A549 (cell line): Measurements from ENCODE around the gene PIGZ. TPM values are rescaled to one million over a fixed set of nuclear protein-coding genes. Genes with fewer than 3 reads are reported as not detected.

Source experiments
- ATAC-seq, 2 experiments: fragments of 200-7000 bp in 1 of 2; fragments of >200 bp in 1 of 2; cut with Nextera tagmentation in 1 of 2; cut with Tn5 transposase in 1 of 2; 3 replicates each; pipeline versions ENCODE4 v1.8.0 to v1.9.1; 2018 to 2020; ENCODE audit warnings: mild to moderate bottlenecking in 1 of 2, moderate library complexity in 1 of 2
- CTCF ChIA-PET: fragments of 300-600 bp; sonication (Branson Sonifier 250); formaldehyde crosslinking; extraction: SDS; loops from one replicate; lab custom pipeline; 2021; ENCODE audit warnings: antibody characterized with exemption, inconsistent platforms; lab: Yijun Ruan, JAX
- POLR2A ChIA-PET: fragments of 350-600 bp; formaldehyde crosslinking; extraction: SDS; loops from one replicate; lab custom pipeline; 2021; ENCODE audit warnings: antibody characterized with exemption, inconsistent platforms; lab: Yijun Ruan, JAX
- DNase-seq, 2 experiments: peaks; one replicate each; pipeline versions ENCODE4 v3.0.0 to v3.0.0-alpha.2; 2011 to 2016; ENCODE audit warnings: low read depth in 1 of 2, low spot score in 1 of 2
- FAIRE-seq: peaks from 2 replicates; lab custom pipeline; 2011; peaks lifted over from hg19 to GRCh38; lab: Jason Lieb, UNC
- H3K27ac ChIP-seq, 2 experiments: fragments of >200 bp; sonication (Bioruptor Twin); formaldehyde crosslinking; 3 replicates each; pipeline ENCODE4 v1.5.1; 2016 to 2017
- H3K4me1 ChIP-seq: fragments of >200 bp; sonication (Bioruptor Twin); formaldehyde crosslinking; 3 replicates; pipeline ENCODE4 v1.6.1; 2016
- H3K4me2 ChIP-seq: fragments of >200 bp; sonication (Bioruptor Twin); formaldehyde crosslinking; 3 replicates; pipeline ENCODE4 v1.6.1; 2016
- H3K4me3 ChIP-seq: fragments of >200 bp; sonication (Bioruptor Twin); formaldehyde crosslinking; 3 replicates; pipeline ENCODE4 v1.5.1; 2016
- H3K9me3 ChIP-seq: fragments of >200 bp; sonication (Bioruptor Twin); formaldehyde crosslinking; 3 replicates; pipeline ENCODE4 v1.6.1; 2016
- BCL3 ChIP-seq: fragments of >200 bp; sonication (Bioruptor Twin); formaldehyde crosslinking; IDR thresholded peaks from 3 replicates; pipeline ENCODE4 v1.6.1; 2016
- CEBPB ChIP-seq, 2 experiments: fragments of >200 bp in 1 of 2; sonication (Bioruptor Twin) in 1 of 2; formaldehyde crosslinking in 1 of 2; IDR thresholded peaks; 2 replicates each; pipeline ENCODE4 v1.6.1; 2012 to 2016
- CHD2 ChIP-seq: fragments of 150-350 bp; IDR thresholded peaks from 2 replicates; pipeline ENCODE4 v1.6.1; 2014; ENCODE audit warnings: low read length; ENCODE audit not compliant: partially characterized antibody
- CHD4 ChIP-seq: fragments of 200-600 bp; sonication (generic); IDR thresholded peaks from 2 replicates; pipeline ENCODE4 v1.6.1; 2016; ENCODE audit warnings: antibody characterized with exemption, mild to moderate bottlenecking, borderline replicate concordance
- EHF ChIP-seq: fragments of 250-450 bp; sonication (Bioruptor Pico); IDR thresholded peaks from 2 replicates; pipeline ENCODE4 v1.5.0; 2020; ENCODE audit warnings: mild to moderate bottlenecking
- ESRRA ChIP-seq: fragments of 150-350 bp; IDR thresholded peaks from 2 replicates; pipeline ENCODE4 v1.6.1; 2014; ENCODE audit warnings: mild to moderate bottlenecking, low read length, borderline replicate concordance
- FOXS1 ChIP-seq: fragments of 250-450 bp; sonication (Bioruptor Pico); IDR thresholded peaks from 2 replicates; pipeline ENCODE4 v1.5.0; 2020; ENCODE audit warnings: mild to moderate bottlenecking, moderate library complexity
- HOXA7 ChIP-seq: fragments of 250-450 bp; sonication (Bioruptor Pico); IDR thresholded peaks from 2 replicates; pipeline ENCODE4 v1.5.0; 2020; ENCODE audit warnings: mild to moderate bottlenecking, moderate library complexity
- KDM5A ChIP-seq: fragments of 200-600 bp; sonication (generic); IDR thresholded peaks from 2 replicates; pipeline ENCODE4 v1.6.1; 2016; ENCODE audit warnings: antibody characterized with exemption, mild to moderate bottlenecking
- MAZ ChIP-seq: fragments of 150-350 bp; IDR thresholded peaks from 2 replicates; pipeline ENCODE4 v1.6.1; 2014; ENCODE audit warnings: antibody characterized with exemption, low read depth, low read length, borderline replicate concordance
- NFE2L2 ChIP-seq: fragments of 150-350 bp; conservative IDR thresholded peaks from 2 replicates; pipeline ENCODE4 v1.6.1; 2014; ENCODE audit warnings: low read length
- NR3C1 ChIP-seq: fragments of >200 bp; sonication (Bioruptor Twin); formaldehyde crosslinking; IDR thresholded peaks from 3 replicates; pipeline ENCODE4 v1.6.1; 2017
- RARB ChIP-seq: fragments of 250-450 bp; sonication (Bioruptor Pico); IDR thresholded peaks from 2 replicates; pipeline ENCODE4 v1.8.0; 2021; ENCODE audit warnings: mild to moderate bottlenecking, moderate library complexity
- RCOR1 ChIP-seq: fragments of 150-350 bp; IDR thresholded peaks from 2 replicates; pipeline ENCODE4 v1.6.1; 2014; ENCODE audit warnings: antibody characterized with exemption, low read length, low read depth
- TFCP2L1 ChIP-seq: fragments of 250-450 bp; sonication (Bioruptor Pico); IDR thresholded peaks from 2 replicates; pipeline ENCODE4 v1.5.0; 2021; ENCODE audit warnings: mild to moderate bottlenecking
- USF2 ChIP-seq: fragments of 450-650 bp; IDR thresholded peaks from 2 replicates; pipeline ENCODE4 v1.6.1; 2014; ENCODE audit warnings: antibody characterized with exemption
- ZSCAN20 ChIP-seq: fragments of 250-450 bp; sonication (Bioruptor Pico); IDR thresholded peaks from 2 replicates; pipeline ENCODE4 v1.8.0; 2022; ENCODE audit warnings: mild to moderate bottlenecking, moderate library complexity
- WGBS: methylation state at CpG from one replicate; pipeline ENCODE4 v1.1.6; 2017; ENCODE audit errors: missing lambda C conversion rate; 5-methylcytosine and 5-hydroxymethylcytosine counted together
- polyA plus RNA-seq, 4 experiments: library from polyadenylated mRNA; depleted of rRNA in 3 of 4; stranded (reverse); fragments of >200 nt; fragmentation: RNase III in 1 of 4; extraction: RNeasy Plus Mini Kit Qiagen cat#74134 plus additional on column Dnase treatment in 1 of 4; gene quantifications; 2 replicates in 3 of 4; 3 replicates in 1 of 4; pipeline ENCODE4 v1.2.3, GENCODE V29; 2011 to 2017
- TF ChIP-seq, protein P1 (sequence below): fragments of 200-600 bp; sonication (generic); IDR thresholded peaks from 2 replicates; pipeline ENCODE4 v1.6.1; 2016; ENCODE audit warnings: antibody characterized with exemption, mild to moderate bottlenecking, moderate library complexity
- TF ChIP-seq, protein P2 (sequence below): IDR thresholded peaks from 2 replicates; pipeline ENCODE4 v1.6.1; 2012; ENCODE audit warnings: low read depth, borderline replicate concordance
- TF ChIP-seq, protein P3 (sequence below): fragments of >200 bp; sonication (Bioruptor Twin); formaldehyde crosslinking; IDR thresholded peaks from 2 replicates; pipeline ENCODE4 v1.6.1; 2016
- TF ChIP-seq, protein P4 (sequence below): fragments of >200 bp; sonication (Bioruptor Twin); formaldehyde crosslinking; IDR thresholded peaks from 3 replicates; pipeline ENCODE4 v1.5.1; 2016

Gene PIGZ
- polyA plus RNA-seq, 2 of the 4 experiments (the other 2 are of a cell fraction): 1.4 to 1.8 TPM

DNA sequence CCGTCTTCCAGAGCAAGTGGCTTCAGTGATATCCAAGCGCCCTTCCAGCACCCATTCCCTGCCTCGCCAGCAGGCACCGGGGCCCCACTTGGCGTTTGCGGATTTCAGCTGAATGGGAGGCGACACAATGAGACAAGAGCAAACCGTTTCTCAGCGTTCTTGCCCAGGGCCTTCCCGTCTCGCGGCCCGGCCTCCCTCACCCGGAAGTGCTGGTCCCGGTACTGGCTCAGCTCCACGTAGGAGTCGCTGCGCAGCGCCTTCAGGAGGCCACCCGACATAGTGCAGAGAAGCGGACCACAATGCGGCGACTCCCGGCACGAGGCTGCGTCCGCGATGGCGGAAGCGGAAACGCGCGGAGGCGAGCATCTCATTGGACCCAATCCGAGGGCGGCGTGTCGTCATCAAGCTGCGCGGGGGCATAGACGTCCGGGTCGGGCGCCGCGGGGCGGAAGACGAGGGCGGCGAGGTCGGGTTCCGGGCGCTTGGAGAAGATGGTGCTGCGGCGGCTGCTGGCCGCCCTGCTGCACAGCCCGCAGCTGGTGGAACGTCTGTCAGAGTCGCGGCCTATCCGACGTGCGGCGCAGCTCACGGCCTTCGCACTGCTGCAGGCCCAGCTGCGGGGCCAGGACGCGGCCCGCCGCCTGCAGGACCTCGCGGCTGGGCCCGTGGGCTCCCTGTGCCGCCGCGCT is 26.3 kb downstream of the PIGZ start, which contains the start of gene NCBP2 (continued):
- TF ChIP-seq, protein P1, sequence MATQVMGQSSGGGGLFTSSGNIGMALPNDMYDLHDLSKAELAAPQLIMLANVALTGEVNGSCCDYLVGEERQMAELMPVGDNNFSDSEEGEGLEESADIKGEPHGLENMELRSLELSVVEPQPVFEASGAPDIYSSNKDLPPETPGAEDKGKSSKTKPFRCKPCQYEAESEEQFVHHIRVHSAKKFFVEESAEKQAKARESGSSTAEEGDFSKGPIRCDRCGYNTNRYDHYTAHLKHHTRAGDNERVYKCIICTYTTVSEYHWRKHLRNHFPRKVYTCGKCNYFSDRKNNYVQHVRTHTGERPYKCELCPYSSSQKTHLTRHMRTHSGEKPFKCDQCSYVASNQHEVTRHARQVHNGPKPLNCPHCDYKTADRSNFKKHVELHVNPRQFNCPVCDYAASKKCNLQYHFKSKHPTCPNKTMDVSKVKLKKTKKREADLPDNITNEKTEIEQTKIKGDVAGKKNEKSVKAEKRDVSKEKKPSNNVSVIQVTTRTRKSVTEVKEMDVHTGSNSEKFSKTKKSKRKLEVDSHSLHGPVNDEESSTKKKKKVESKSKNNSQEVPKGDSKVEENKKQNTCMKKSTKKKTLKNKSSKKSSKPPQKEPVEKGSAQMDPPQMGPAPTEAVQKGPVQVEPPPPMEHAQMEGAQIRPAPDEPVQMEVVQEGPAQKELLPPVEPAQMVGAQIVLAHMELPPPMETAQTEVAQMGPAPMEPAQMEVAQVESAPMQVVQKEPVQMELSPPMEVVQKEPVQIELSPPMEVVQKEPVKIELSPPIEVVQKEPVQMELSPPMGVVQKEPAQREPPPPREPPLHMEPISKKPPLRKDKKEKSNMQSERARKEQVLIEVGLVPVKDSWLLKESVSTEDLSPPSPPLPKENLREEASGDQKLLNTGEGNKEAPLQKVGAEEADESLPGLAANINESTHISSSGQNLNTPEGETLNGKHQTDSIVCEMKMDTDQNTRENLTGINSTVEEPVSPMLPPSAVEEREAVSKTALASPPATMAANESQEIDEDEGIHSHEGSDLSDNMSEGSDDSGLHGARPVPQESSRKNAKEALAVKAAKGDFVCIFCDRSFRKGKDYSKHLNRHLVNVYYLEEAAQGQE: peak; percentile 39; the same call in 1 of the 2 replicates
- no peak for TF ChIP-seq HOXA7
- TF ChIP-seq ZSCAN20 (CRISPR knock-in tag): no peak
- TF ChIP-seq, protein P2, sequence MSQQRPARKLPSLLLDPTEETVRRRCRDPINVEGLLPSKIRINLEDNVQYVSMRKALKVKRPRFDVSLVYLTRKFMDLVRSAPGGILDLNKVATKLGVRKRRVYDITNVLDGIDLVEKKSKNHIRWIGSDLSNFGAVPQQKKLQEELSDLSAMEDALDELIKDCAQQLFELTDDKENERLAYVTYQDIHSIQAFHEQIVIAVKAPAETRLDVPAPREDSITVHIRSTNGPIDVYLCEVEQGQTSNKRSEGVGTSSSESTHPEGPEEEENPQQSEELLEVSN: peak; percentile 65
- no peak for TF ChIP-seq MAZ
- peak; percentile 69; the same call in 1 of the 3 replicates for TF ChIP-seq BCL3
- TF ChIP-seq NR3C1: no peak
- TF ChIP-seq, protein P3, sequence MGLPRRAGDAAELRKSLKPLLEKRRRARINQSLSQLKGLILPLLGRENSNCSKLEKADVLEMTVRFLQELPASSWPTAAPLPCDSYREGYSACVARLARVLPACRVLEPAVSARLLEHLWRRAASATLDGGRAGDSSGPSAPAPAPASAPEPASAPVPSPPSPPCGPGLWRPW: no peak
- TF ChIP-seq CHD2: no peak
- no peak; a peak in 1 of 4 replicates for TF ChIP-seq CEBPB (IDR thresholded peaks at IDR 0.05)
- peak; percentile 73 for TF ChIP-seq KDM5A

- H3K9me3 ChIP-seq: no peaks in the 10 kb centered on the region
- WGBS: 0% methylated on average over 4 of the region's 31 CpGs
- CTCF ChIA-PET: interaction anchor here (0.7 to 2.2 kb wide), 12 partner anchors 8 to 335 kb away, joined by 3 to 6 read pairs (median 3); partner anchors contain the start of genes PIGZ and SENP5
- POLR2A ChIA-PET: interaction anchor here (0.8 to 1.5 kb wide), 8 partner anchors 12 to 373 kb away, joined by 3 to 10 read pairs (median 4); partner anchors contain the start of genes CEP19, FBXO45, PAK2 and PIGX
- FAIRE-seq (no peak), ATAC-seq (peak; percentile 71 to 72), DNase-seq (peak in 1 of 2 experiments; percentile 28)
- H3K4me2 ChIP-seq: peak overlapping the region; percentile 77
- peak overlapping the region; percentile 97 to 98 for H3K27ac ChIP-seq
- no peak for TF ChIP-seq TFCP2L1 (CRISPR knock-in tag)
- TF ChIP-seq EHF: no peak
- TF ChIP-seq NFE2L2: no peak
- no peak for TF ChIP-seq RCOR1
- no peak for TF ChIP-seq RARB (CRISPR knock-in tag)
- TF ChIP-seq ESRRA: no peak
- TF ChIP-seq FOXS1 (CRISPR knock-in tag): no peak
- no peak for TF ChIP-seq CHD4
- no peak for TF ChIP-seq USF2
- TF ChIP-seq, protein P4, sequence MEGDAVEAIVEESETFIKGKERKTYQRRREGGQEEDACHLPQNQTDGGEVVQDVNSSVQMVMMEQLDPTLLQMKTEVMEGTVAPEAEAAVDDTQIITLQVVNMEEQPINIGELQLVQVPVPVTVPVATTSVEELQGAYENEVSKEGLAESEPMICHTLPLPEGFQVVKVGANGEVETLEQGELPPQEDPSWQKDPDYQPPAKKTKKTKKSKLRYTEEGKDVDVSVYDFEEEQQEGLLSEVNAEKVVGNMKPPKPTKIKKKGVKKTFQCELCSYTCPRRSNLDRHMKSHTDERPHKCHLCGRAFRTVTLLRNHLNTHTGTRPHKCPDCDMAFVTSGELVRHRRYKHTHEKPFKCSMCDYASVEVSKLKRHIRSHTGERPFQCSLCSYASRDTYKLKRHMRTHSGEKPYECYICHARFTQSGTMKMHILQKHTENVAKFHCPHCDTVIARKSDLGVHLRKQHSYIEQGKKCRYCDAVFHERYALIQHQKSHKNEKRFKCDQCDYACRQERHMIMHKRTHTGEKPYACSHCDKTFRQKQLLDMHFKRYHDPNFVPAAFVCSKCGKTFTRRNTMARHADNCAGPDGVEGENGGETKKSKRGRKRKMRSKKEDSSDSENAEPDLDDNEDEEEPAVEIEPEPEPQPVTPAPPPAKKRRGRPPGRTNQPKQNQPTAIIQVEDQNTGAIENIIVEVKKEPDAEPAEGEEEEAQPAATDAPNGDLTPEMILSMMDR: no peak
- peak overlapping the region; percentile 89 for H3K4me3 ChIP-seq
- H3K4me1 ChIP-seq: peaks cover 9% of the 10 kb centered on the region; the same call in 2 of the 3 replicates
These were observed 26.9 kb downstream of the PIGZ start for GRCh38 chr3:196941729-196942225.
